ENCODE results near the gene RNASE1.

The RNASE1 gene

DNA sequence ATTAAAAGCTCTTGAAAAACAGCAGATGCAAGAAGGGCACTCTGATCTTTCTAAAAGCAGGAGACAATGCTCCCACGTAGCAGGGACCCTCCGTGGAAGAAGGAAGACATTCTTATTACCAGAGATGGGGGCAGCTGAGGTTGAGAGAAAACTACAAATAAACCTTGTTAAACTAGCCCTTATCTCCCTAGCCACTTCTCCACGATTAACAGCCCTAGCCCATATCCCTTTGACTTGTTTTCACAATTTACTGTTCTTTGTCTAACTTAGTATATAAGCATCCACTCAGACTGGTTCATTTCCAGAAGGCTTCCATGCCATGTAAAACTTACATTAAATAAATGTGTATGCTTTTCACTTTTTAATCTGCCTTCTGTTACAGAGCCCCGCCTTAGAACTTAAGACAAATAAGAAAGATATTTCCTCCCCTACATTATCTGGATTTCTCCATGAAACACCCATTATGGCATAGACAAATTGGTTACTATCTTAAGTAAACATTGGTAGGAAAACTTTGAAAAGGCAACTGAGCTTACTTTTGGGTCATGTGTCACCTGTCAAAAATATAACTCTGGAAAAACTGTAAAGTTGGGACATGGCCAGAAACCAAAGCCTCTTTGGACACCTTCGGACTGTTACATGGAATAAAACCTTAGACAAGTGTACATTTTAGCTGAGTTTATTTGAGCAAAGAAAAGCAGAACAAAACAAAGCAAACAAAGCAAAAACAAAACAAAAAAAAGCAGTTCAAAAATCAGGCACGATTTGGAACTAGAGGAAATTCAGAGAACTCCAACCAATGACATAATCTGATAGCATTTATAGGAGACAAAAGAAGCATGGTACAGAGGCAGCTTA is 4.9 kb upstream of the RNASE1 start:
- H3K9ac ChIP-seq = no peak overlapping the region
- H3K36me3 ChIP-seq = no peaks in the 10 kb centered on the region
- no peaks in the 10 kb centered on the region for H3K27me3 ChIP-seq
- no peak overlapping the region for H3K4me3 ChIP-seq
- no peaks in the 10 kb centered on the region for H4K20me1 ChIP-seq
- no peak for TF ChIP-seq Cebpa-rat (IDR thresholded peaks at IDR 0.05)
- no peaks in the 10 kb centered on the region for H3K9me3 ChIP-seq
- H3K27ac ChIP-seq = no peak overlapping the region
- no peak overlapping the region for H3K4me2 ChIP-seq
- peaks cover 6% of the 10 kb centered on the region for H3K4me1 ChIP-seq

DNA sequence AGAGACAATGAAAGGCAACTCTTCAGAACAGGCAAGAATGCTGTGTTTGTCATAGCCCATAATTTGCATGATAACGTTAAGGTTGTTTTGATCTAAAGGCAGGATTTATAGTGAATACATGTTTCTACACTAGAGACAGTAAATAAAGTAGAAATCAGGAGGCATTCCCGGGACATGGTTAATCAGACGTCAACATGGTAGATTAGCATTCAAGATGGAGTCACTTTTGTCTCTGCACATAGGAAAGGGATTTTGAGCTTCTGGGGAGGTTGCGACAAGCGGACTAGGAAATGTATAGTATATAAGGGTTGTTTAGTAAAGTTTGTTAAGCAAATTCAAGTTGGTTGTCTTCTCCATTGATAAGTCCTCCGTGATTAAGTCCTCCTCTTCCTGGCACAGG is 2.8 kb upstream of the RNASE1 start:
- H4K20me1 ChIP-seq = no peaks in the 10 kb centered on the region
- no peaks in the 10 kb centered on the region for H3K4me1 ChIP-seq
- H3K4me3 ChIP-seq = no peak overlapping the region
- no peak for TF ChIP-seq Cebpa-rat (IDR thresholded peaks at IDR 0.05)
- H3K4me2 ChIP-seq = no peak overlapping the region
- no peaks in the 10 kb centered on the region for H3K27me3 ChIP-seq
- H3K9ac ChIP-seq = no peak overlapping the region
- no peak overlapping the region for H3K27ac ChIP-seq
- H3K9me3 ChIP-seq = no peaks in the 10 kb centered on the region
- H3K36me3 ChIP-seq = no peaks in the 10 kb centered on the region

DNA sequence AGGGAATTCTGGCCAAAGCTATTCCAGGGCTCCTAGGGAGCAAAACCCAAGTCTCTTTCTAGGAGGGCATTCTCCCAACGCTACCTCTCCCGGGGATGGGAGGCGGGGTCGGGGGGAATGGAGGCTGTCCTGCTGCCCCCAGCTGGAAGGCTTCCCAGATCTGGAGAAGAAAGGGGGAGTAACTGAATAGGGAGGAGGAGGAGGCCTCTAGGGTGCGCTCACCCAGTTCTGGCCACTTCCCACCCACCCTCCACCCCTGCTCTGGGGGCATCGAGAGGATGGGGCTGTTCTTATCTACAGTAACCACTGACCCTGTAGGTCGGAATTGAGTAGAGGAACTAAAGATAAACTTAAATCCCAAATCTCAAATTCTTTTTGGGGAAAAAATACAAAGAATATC is 579 bp upstream of the RNASE1 start:
- H4K20me1 ChIP-seq = no peaks in the 10 kb centered on the region
- H3K4me1 ChIP-seq = peaks cover 14% of the 10 kb centered on the region
- H3K4me3 ChIP-seq = no peak overlapping the region
- no peaks in the 10 kb centered on the region for H3K27me3 ChIP-seq
- H3K27ac ChIP-seq = no peak overlapping the region
- H3K9ac ChIP-seq = no peak overlapping the region
- H3K36me3 ChIP-seq = no peaks in the 10 kb centered on the region
- no peak for TF ChIP-seq Cebpa-rat (IDR thresholded peaks at IDR 0.05)
- no peak overlapping the region for H3K4me2 ChIP-seq
- no peaks in the 10 kb centered on the region for H3K9me3 ChIP-seq

DNA sequence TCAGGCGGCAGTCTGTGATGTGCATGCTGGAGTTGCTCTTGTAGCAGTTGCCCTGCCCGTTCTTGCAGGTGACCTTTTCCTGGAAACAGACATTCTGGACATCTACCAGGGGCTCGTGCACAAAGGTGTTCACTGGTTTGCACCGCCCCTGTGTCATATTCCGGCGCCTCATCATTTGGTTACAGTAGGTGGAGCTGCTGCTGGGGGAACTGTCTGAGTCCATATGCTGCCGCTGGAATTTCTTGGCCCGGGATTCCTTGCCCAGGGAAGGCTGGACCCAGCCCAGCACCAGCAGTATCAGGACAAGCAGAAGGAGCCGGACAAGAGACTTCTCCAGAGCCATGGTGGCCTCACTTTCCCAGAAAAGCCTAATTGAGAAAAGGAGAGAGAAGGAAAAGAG is 918 bp downstream of the RNASE1 start:
- TF ChIP-seq Cebpa-rat (IDR thresholded peaks at IDR 0.05) = no peak
- no peak overlapping the region for H3K9ac ChIP-seq
- no peaks in the 10 kb centered on the region for H4K20me1 ChIP-seq
- H3K27me3 ChIP-seq = no peaks in the 10 kb centered on the region
- H3K36me3 ChIP-seq = no peaks in the 10 kb centered on the region
- H3K27ac ChIP-seq = no peak overlapping the region
- no peak overlapping the region for H3K4me3 ChIP-seq
- H3K4me1 ChIP-seq = peaks cover 14% of the 10 kb centered on the region
- H3K4me2 ChIP-seq = no peak overlapping the region
- no peaks in the 10 kb centered on the region for H3K9me3 ChIP-seq

DNA sequence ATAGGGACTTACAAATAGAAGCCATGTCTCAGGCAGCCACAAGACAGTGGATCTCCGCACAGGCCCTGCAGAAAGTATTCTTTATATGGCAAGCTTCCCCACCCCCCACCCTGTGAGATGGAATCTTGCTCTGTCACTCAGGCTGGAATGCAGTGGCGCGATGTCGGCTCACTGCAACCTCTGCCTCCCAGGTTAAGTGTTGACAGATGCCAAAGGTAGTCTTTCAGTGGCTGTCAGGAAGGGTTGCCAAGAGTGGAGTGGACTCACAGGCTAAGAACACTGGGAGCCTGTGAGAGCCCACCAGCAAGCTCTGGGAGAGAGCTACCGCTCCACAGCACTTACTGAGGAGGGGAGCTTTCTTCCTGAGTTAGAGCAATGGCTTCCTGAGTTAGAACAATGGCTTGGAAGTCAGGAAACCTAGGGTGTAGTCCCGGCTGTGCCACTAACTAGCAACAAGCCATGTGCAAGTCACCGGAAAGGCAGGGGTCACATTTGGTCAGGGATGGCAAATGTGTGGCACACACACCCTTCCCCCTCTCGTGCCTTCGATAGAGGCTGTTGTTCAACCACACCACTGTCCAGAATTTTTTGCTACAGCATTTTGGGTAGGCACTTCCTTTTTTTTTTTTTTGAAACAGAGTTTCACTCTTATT is 2.6 kb downstream of the RNASE1 start:
- peak overlapping the region; percentile 38 for H3K4me2 ChIP-seq

DNA sequence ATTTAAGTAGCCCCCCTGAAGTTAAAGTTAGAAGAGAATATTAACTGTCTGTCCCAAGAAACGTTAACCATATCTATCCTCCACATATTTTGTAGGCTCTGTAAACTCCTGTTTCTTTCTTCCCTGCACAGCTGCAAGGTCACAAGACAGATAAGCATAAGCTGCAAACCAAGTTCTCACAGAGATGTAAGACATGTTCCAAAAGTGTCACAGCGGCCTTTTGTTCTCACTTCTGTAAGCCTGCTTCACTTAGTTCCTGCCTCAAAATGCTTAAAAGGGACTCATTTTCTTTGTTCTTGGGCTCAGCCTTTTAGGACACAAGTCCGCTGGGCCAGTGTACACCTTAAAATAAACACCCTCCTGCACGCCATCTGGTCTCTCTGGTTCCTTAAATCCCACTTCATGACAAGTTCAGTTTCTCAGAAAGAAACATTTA is 3.2 kb downstream of the RNASE1 start:
- no peaks in the 10 kb centered on the region for H4K20me1 ChIP-seq

More for the DNA sequence above, 2.6 kb downstream of the RNASE1 start:
- Histone ChIP-seq H3K27me3 (no peaks in the 10 kb centered on the region), H3K36me3 (no peaks in the 10 kb centered on the region), H3K4me3 (no peak overlapping the region), H4K20me1 (no peaks in the 10 kb centered on the region), H3K27ac (no peak overlapping the region), H3K9ac (no peak overlapping the region), H3K9me3 (no peaks in the 10 kb centered on the region), H3K4me1 (peaks cover 14% of the 10 kb centered on the region)
- TF ChIP-seq Cebpa-rat (IDR thresholded peaks at IDR 0.05) = no peak

DNA sequence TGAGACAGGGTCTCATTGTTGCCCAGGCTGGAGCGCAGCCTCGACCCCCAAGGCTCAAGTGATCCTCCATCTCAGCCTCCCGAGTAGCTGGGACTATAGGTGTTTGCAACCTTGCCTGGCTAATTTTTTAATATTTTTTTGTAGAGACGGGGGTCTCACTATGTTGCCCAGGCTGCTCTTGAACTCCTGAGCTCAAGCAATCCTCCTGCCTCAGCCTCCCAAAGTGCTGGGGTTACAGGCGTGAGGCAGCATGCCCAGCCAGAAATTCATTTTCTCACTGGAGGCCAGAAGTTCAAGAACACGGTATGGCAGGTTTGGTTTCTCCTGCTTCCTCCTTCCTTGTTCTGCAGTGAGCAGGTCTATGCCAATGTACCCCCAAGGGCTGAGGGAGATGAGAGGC is 3.7 kb downstream of the RNASE1 start:
- no peak for TF ChIP-seq Cebpa-rat (IDR thresholded peaks at IDR 0.05)
- Histone ChIP-seq H4K20me1 (no peaks in the 10 kb centered on the region), H3K4me2 (no peak overlapping the region), H3K9me3 (no peaks in the 10 kb centered on the region), H3K4me3 (no peak overlapping the region), H3K9ac (no peak overlapping the region), H3K27ac (no peak overlapping the region), H3K27me3 (no peaks in the 10 kb centered on the region), H3K4me1 (peaks cover 14% of the 10 kb centered on the region), H3K36me3 (no peaks in the 10 kb centered on the region)

More for the DNA sequence above, 3.2 kb downstream of the RNASE1 start:
- Histone ChIP-seq H3K9me3 (no peaks in the 10 kb centered on the region), H3K36me3 (no peaks in the 10 kb centered on the region), H3K27ac (no peak overlapping the region), H3K9ac (no peak overlapping the region), H3K4me1 (peaks cover 14% of the 10 kb centered on the region), H3K27me3 (no peaks in the 10 kb centered on the region), H3K4me2 (peak overlapping the region; percentile 38), H3K4me3 (no peak overlapping the region)
- no peak for TF ChIP-seq Cebpa-rat (IDR thresholded peaks at IDR 0.05)

DNA sequence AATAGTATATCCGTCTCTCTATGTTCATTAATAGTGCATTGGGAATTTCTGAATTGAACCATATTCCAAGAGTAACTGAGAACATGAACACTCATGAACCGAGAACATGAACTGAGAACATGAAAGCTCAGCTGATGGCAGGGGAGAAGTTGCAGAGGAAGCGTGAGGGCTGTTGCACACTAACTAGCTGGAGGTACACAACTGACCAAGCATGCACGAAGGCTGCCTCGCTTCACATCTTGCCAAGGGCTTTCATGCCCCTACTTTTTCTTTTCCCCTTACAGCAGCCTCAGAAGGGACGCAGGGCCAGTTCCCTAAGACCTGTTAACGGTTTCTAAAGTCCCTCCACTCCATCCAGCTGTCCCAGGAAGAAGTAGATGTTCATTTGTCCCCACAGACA is 4.3 kb downstream of the RNASE1 start:
- no peaks in the 10 kb centered on the region for H3K9me3 ChIP-seq
- no peaks in the 10 kb centered on the region for H3K36me3 ChIP-seq
- no peak overlapping the region for H3K4me2 ChIP-seq
- no peak overlapping the region for H3K27ac ChIP-seq
- no peak for TF ChIP-seq Cebpa-rat (IDR thresholded peaks at IDR 0.05)
- H3K27me3 ChIP-seq = no peaks in the 10 kb centered on the region
- no peak overlapping the region for H3K9ac ChIP-seq
- H3K4me1 ChIP-seq = peaks cover 14% of the 10 kb centered on the region
- no peak overlapping the region for H3K4me3 ChIP-seq
- no peaks in the 10 kb centered on the region for H4K20me1 ChIP-seq

DNA sequence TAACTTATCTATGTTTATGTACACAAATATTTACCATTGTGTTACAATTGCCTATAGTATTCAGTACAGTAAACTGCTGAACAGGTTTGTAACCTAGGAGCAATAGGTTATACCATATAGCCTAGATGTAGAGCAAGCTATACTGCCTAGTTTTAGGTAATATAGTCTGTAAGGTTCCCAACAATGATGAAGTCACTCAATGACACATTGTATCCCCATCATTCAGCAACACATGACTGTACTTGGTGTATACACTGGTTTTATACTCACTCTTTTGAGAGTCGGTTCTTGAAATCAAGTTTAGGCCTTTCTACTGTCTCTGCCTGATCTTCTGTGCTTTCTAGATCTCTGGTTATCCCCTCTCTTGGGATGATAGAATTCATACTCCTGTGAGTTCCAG is 5.5 kb downstream of the RNASE1 start:
- peaks cover 14% of the 10 kb centered on the region for H3K4me1 ChIP-seq
- H3K9me3 ChIP-seq = no peaks in the 10 kb centered on the region
- H3K4me3 ChIP-seq = no peak overlapping the region
- no peak overlapping the region for H3K4me2 ChIP-seq
- no peaks in the 10 kb centered on the region for H4K20me1 ChIP-seq
- H3K27ac ChIP-seq = no peak overlapping the region
- no peaks in the 10 kb centered on the region for H3K36me3 ChIP-seq
- TF ChIP-seq Cebpa-rat (IDR thresholded peaks at IDR 0.05) = no peak
- H3K27me3 ChIP-seq = no peaks in the 10 kb centered on the region
- H3K9ac ChIP-seq = no peak overlapping the region

DNA sequence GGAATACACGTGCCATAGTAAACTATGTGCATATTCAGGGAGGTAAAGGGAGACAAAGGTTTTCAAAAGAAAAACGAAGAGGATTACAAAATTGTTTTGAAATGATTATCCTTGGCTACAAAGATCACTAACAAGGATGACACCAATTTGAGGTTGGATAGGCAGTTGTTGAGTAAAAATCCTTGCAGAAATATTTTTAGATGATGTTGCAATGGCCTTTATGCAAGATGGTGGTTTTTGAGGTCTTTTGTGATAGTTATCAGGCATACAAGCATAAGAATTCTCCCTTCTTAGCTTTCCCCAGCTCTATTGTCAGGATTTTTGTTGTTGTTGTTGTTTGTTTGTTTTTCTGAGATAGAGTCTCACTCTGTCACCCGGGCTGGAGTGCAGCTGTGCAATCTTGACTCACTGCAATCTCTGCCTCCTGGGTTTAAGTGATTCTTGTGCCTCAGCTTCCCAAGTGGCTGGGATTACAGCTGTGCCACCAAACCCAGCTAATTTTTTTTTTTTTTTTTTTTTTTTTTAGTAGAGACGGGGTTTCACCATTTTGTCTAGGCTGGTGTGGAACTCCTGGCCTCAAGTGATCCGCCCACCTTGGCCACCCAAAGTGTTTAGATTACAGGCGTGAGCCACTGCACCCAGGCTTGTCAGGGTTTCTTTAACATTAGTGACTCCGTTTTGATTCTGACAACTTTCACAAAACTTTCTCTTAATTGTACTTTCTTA is 7.8 kb downstream of the RNASE1 start:
- Histone ChIP-seq H3K27me3 (no peaks in the 10 kb centered on the region), H3K4me3 (no peak overlapping the region), H3K4me2 (no peak overlapping the region), H4K20me1 (no peaks in the 10 kb centered on the region), H3K4me1 (peaks cover 8% of the 10 kb centered on the region), H3K36me3 (no peaks in the 10 kb centered on the region), H3K27ac (no peak overlapping the region), H3K9ac (no peak overlapping the region), H3K9me3 (no peaks in the 10 kb centered on the region)
- no peak for TF ChIP-seq Cebpa-rat (IDR thresholded peaks at IDR 0.05)

All from BLaER1 (cell line).